DOHH2 (cell line): ENCODE data around the gene XPNPEP3.
A peak's percentile ranks its signal among the peaks of the same experiment; 100 is the strongest.

ENCODE experiments used
- H3F3A ChIP-seq: fragments of 200-600 bp; sonication (generic), shearing (Covaris generic); 2 replicates; pipeline ENCODE4 v1.6.0; 2016; ENCODE audit warnings: antibody characterized with exemption, mild to moderate bottlenecking; ENCODE audit not compliant: control insufficient read depth, insufficient read depth
- H3K27ac ChIP-seq: fragments of 200-600 bp; sonication (generic); 2 replicates; pipeline ENCODE4 v1.5.1; 2014; ENCODE audit warnings: low read depth, mild to moderate bottlenecking, low read length, moderate library complexity
- H3K27me3 ChIP-seq: fragments of 200-600 bp; sonication (generic); 2 replicates; pipeline ENCODE4 v1.6.1; 2014; ENCODE audit warnings: mild to moderate bottlenecking, low read length, mixed read lengths; ENCODE audit not compliant: control insufficient read depth
- H3K36me3 ChIP-seq: fragments of 200-600 bp; sonication (generic); 2 replicates; pipeline ENCODE4 v1.6.1; 2014; ENCODE audit warnings: mild to moderate bottlenecking, low read length, moderate library complexity, mixed read lengths; ENCODE audit not compliant: control insufficient read depth
- H3K4me1 ChIP-seq: fragments of 200-600 bp; sonication (generic); 2 replicates; pipeline ENCODE4 v1.6.1; 2014; ENCODE audit warnings: mild to moderate bottlenecking, low read length, mixed read lengths; ENCODE audit not compliant: control insufficient read depth
- H3K4me2 ChIP-seq: fragments of 200-600 bp; sonication (generic); 2 replicates; pipeline ENCODE4 v1.6.0; 2014; ENCODE audit warnings: mild to moderate bottlenecking, low read length, moderate library complexity
- H3K4me3 ChIP-seq: fragments of 200-600 bp; sonication (generic); 2 replicates; pipeline ENCODE4 v1.5.1; 2014; ENCODE audit warnings: mild to moderate bottlenecking, low read length, mixed read lengths
- H3K79me2 ChIP-seq: fragments of 200-600 bp; sonication (generic); 2 replicates; pipeline ENCODE4 v1.6.1; 2014; ENCODE audit warnings: mild to moderate bottlenecking, low read length, mixed read lengths; ENCODE audit not compliant: control insufficient read depth
- H3K9me2 ChIP-seq: fragments of 200-600 bp; sonication (generic); replicated peaks from 2 replicates; pipeline ENCODE4 v1.6.1; 2014; ENCODE audit warnings: mild to moderate bottlenecking, low read length, mixed read lengths; ENCODE audit not compliant: control insufficient read depth
- H3K9me3 ChIP-seq: fragments of 200-600 bp; sonication (generic); 2 replicates; pipeline ENCODE4 v1.6.1; 2014; ENCODE audit warnings: antibody characterized with exemption, low read length, mixed read lengths; ENCODE audit not compliant: control insufficient read depth, insufficient read depth
- H4K20me1 ChIP-seq: fragments of 200-600 bp; sonication (generic); 2 replicates; pipeline ENCODE4 v1.6.0; 2014; ENCODE audit warnings: low read depth, mild to moderate bottlenecking, antibody characterized with exemption, low read length, moderate library complexity; ENCODE audit not compliant: control insufficient read depth, insufficient read depth
- EZH2phosphoT487 ChIP-seq: fragments of 200-600 bp; sonication (generic); IDR thresholded peaks from 2 replicates; pipeline ENCODE4 v1.6.1; 2017; ENCODE audit warnings: borderline replicate concordance, mild to moderate bottlenecking, antibody characterized with exemption, low read length, moderate library complexity, mixed read lengths
- TF ChIP-seq, protein P1 (sequence below): fragments of 200-600 bp; sonication (generic); IDR thresholded peaks from one replicate; pipeline ENCODE4 v1.5.1; 2014; ENCODE audit warnings: antibody characterized with exemption, mild to moderate bottlenecking, low read depth, low read length; ENCODE audit not compliant: poor library complexity, severe bottlenecking

The XPNPEP3 gene

DNA sequence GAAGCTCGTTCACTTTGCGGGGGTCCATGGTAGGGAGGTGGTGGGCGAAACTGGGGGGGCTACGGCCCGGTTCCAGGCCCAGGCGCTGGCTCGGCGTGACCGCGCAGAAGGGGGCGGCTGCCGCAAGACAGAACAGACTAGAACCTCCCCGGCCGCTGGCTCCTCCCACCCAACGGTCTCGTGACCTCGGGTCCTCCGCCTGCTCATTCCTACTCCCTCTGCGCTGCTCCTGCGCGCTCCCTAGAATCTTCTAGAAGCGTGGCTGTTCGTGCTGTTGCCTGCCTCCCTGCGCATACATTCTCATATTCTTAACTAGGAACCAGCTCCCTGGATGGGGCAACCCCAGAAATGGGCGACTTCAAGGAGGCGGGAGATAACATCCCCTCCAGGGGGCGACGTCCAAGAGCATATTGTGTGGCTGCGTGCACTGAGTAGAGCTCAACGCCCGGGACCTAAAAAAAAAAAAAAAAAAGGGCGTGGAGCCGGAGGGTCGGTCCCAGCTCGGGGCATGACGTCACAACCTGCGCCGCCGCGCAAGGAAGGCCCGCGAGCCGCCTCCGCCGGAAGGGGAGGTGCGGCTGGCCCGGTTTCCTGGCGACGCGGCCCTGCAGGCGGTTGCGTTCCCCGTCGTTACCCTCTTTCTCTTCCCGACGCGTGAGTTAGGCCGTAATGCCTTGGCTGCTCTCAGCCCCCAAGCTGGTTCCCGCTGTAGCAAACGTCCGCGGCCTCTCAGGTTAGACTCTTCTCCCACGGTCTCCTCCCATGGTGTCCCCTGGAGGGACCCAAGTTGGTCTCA is at the start of gene XPNPEP3, which contains the start of gene ST13:
Gene XPNPEP3, plus strand, starts transcription at position 636 of the 796 bp plus-strand sequence. Its CDS starts 34 bp downstream, at position 670.
Gene ST13, minus strand, starts transcription at position 127 of the 796 bp plus-strand sequence. Its CDS starts 99 bp downstream, at position 28.
- Histone ChIP-seq H3K9me3 (no peaks in the 10 kb centered on the region), H3K4me1 (peaks cover 44% of the 10 kb centered on the region), H3K27me3 (no peaks in the 10 kb centered on the region), H3K4me3 (peak within 1 kb of the TSS; percentile 99), H3K36me3 (peaks cover 56% of the 10 kb centered on the region), H3K9me2 (no peaks in the 10 kb centered on the region), H3F3A (peaks cover 3% of the 10 kb centered on the region; the same call in 1 of the 2 replicates), H3K27ac (peak within 1 kb of the TSS; percentile 88), H4K20me1 (peaks cover 12% of the 10 kb centered on the region; the same call in 1 of the 2 replicates), H3K4me2 (peak within 1 kb of the TSS; percentile 75), H3K79me2 (peaks cover 95% of the 10 kb centered on the region)
- no peak for TF ChIP-seq EZH2phosphoT487
- TF ChIP-seq, protein P1, sequence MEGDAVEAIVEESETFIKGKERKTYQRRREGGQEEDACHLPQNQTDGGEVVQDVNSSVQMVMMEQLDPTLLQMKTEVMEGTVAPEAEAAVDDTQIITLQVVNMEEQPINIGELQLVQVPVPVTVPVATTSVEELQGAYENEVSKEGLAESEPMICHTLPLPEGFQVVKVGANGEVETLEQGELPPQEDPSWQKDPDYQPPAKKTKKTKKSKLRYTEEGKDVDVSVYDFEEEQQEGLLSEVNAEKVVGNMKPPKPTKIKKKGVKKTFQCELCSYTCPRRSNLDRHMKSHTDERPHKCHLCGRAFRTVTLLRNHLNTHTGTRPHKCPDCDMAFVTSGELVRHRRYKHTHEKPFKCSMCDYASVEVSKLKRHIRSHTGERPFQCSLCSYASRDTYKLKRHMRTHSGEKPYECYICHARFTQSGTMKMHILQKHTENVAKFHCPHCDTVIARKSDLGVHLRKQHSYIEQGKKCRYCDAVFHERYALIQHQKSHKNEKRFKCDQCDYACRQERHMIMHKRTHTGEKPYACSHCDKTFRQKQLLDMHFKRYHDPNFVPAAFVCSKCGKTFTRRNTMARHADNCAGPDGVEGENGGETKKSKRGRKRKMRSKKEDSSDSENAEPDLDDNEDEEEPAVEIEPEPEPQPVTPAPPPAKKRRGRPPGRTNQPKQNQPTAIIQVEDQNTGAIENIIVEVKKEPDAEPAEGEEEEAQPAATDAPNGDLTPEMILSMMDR: peak; percentile 36

DNA sequence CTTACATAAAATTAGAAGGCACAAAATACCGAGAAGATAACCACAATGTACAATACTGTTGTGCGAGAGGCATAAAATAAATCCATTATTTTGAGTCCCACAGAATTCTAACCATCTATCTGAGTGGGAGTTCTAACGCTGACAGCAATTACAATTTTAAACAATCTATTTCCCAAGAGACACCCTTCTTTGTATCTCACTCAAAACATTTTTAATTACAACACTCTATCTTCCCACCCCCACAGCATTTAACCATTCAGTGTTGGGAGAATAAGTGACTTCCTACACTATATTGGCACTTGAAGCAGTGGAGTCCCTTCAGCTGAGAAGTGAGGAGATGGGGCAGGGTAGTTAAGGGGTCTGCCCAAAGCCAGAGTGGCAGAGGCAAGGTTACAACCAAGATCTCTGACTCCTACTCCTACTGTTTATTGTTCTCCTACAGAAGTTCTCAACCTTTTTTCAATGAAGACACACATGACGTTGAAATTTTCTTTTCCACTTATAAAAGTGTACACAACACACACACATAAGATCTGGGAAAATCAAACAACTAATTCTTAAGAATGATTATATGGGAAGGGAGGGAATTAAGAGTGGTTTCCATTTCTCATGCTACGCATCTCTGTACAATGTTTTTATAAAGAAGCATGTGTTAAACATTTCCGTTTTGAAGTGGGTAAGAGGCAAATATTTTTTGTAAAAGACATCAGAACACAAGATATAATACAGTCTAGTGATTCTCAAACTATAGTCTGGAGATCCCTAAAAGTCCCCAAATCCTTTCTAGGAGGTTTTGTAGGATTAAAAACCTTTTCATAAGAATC is 48.7 kb upstream of the XPNPEP3 start:
- no peaks in the 10 kb centered on the region for H3K9me3 ChIP-seq
- peaks cover 98% of the 10 kb centered on the region for H3K79me2 ChIP-seq
- no peak for TF ChIP-seq EZH2phosphoT487
- TF ChIP-seq, protein P1: no peak
- no peak overlapping the region for H3K4me3 ChIP-seq
- no peaks in the 10 kb centered on the region for H3F3A ChIP-seq
- H4K20me1 ChIP-seq: peaks cover 3% of the 10 kb centered on the region; the same call in 1 of the 2 replicates
- no peak overlapping the region for H3K4me2 ChIP-seq
- H3K4me1 ChIP-seq: peaks cover 20% of the 10 kb centered on the region
- no peaks in the 10 kb centered on the region for H3K9me2 ChIP-seq
- H3K36me3 ChIP-seq: peaks cover 37% of the 10 kb centered on the region
- no peaks in the 10 kb centered on the region for H3K27me3 ChIP-seq
- H3K27ac ChIP-seq: no peak overlapping the region

- TF ChIP-seq, protein P1: no peak
- no peak for TF ChIP-seq EZH2phosphoT487
- peaks cover 51% of the 10 kb centered on the region for H3K36me3 ChIP-seq
- H4K20me1 ChIP-seq: no peaks in the 10 kb centered on the region
- no peaks in the 10 kb centered on the region for H3K9me2 ChIP-seq
- H3K27me3 ChIP-seq: no peaks in the 10 kb centered on the region
- no peak overlapping the region for H3K4me3 ChIP-seq
- H3K27ac ChIP-seq: no peak overlapping the region
- H3K9me3 ChIP-seq: no peaks in the 10 kb centered on the region
- peaks cover 40% of the 10 kb centered on the region for H3K4me1 ChIP-seq
- H3K4me2 ChIP-seq: 0 out of 2 replicates have a peak overlapping the region, but pooled peaks have one; percentile 20
- H3F3A ChIP-seq: peaks cover 4% of the 10 kb centered on the region
- peaks cover 96% of the 10 kb centered on the region for H3K79me2 ChIP-seq
Measured at GRCh38 chr22:40813912-40814315, 43.0 kb upstream of the XPNPEP3 start.
